IMR-90 (cell line): ENCODE data around the gene RIMBP2. TPM values are rescaled to one million over a fixed set of nuclear protein-coding genes. Genes with fewer than 3 reads are reported as not detected.

Source experiments
- ATAC-seq: fragments of 200-7000 bp; cut with Tn5 transposase; 2 replicates; pipeline ENCODE4 v1.9.1; 2020; ENCODE audit warnings: low read depth, mild to moderate bottlenecking, moderate library complexity
- BruUV-seq: library from RNA; stranded (reverse); fragments of 400-500 nt; replicated peaks from 2 replicates; lab custom pipeline; 2021; lab: Mats Ljungman, UMichigan
- CTCF ChIA-PET: fragments of 300-600 bp; formaldehyde crosslinking; extraction: SDS; loops from one replicate; lab custom pipeline; 2021; ENCODE audit warnings: antibody characterized with exemption; lab: Yijun Ruan, JAX
- POLR2A ChIA-PET: fragments of 300-600 bp; sonication (Branson Sonifier 250); formaldehyde crosslinking; loops from one replicate; lab custom pipeline; 2022; ENCODE audit warnings: antibody characterized with exemption; ENCODE audit not compliant: unreplicated experiment; lab: Charles Lee
- DNase-seq: peaks from one replicate; pipeline ENCODE4 v3.0.0; 2013
- H2AFZ ChIP-seq: replicated peaks from 2 replicates; pipeline ENCODE3; 2013; ENCODE audit warnings: low read length, mild to moderate bottlenecking; ENCODE audit not compliant: poor library complexity
- H2AK5ac ChIP-seq: 2 replicates; pipeline ENCODE4 v1.6.1; 2013; ENCODE audit warnings: low read depth, low read length, inconsistent platforms
- H2AK9ac ChIP-seq: replicated peaks from 2 replicates; pipeline ENCODE3; 2013; ENCODE audit warnings: mild to moderate bottlenecking, low read depth, low read length, moderate library complexity; ENCODE audit not compliant: poor library complexity
- H2BK120ac ChIP-seq: 2 replicates; pipeline ENCODE4 v1.6.1; 2013; ENCODE audit warnings: low read depth, low read length, inconsistent platforms
- H2BK15ac ChIP-seq: 3 replicates; pipeline ENCODE4 v1.6.1; 2013; ENCODE audit warnings: low read depth, low read length, inconsistent platforms
- H2BK20ac ChIP-seq: 2 replicates; pipeline ENCODE4 v1.6.1; 2013; ENCODE audit warnings: low read depth, mild to moderate bottlenecking, inconsistent platforms, low read length, moderate library complexity
- H2BK5ac ChIP-seq: 2 replicates; pipeline ENCODE4 v1.6.1; 2013; ENCODE audit warnings: mild to moderate bottlenecking, low read depth, low read length, inconsistent platforms; ENCODE audit not compliant: poor library complexity, severe bottlenecking
- H3K14ac ChIP-seq: replicated peaks from 2 replicates; pipeline ENCODE4 v1.6.1; 2013; ENCODE audit warnings: low read depth, low read length, inconsistent platforms
- H3K18ac ChIP-seq: 2 replicates; pipeline ENCODE4 v1.6.1; 2013; ENCODE audit warnings: low read depth, low read length, control low read depth
- H3K23ac ChIP-seq: 2 replicates; pipeline ENCODE4 v1.6.1; 2013; ENCODE audit warnings: low read depth, low read length, inconsistent platforms
- H3K27ac ChIP-seq: 2 replicates; pipeline ENCODE4 v1.5.1; 2013; ENCODE audit warnings: mild to moderate bottlenecking, control low read depth, low read length; ENCODE audit not compliant: insufficient read depth
- H3K27me3 ChIP-seq: 2 replicates; pipeline ENCODE4 v1.6.1; 2013; ENCODE audit warnings: low read length; ENCODE audit not compliant: control insufficient read depth, insufficient read depth
- H3K36me3 ChIP-seq: 2 replicates; pipeline ENCODE4 v1.6.1; 2013; ENCODE audit warnings: low read length, mixed read lengths; ENCODE audit not compliant: control insufficient read depth, insufficient read depth
- H3K4ac ChIP-seq: 2 replicates; pipeline ENCODE4 v1.6.1; 2013; ENCODE audit warnings: low read depth, low read length, inconsistent platforms
- H3K4me1 ChIP-seq: 2 replicates; pipeline ENCODE4 v1.6.1; 2013; ENCODE audit warnings: low read length, mixed read lengths; ENCODE audit not compliant: control insufficient read depth, insufficient read depth
- H3K4me2 ChIP-seq: 2 replicates; pipeline ENCODE4 v1.6.1; 2013; ENCODE audit warnings: low read depth, mild to moderate bottlenecking, control low read depth, low read length, moderate library complexity
- H3K4me3 ChIP-seq: 2 replicates; pipeline ENCODE4 v1.5.1; 2013; ENCODE audit warnings: low read depth, mild to moderate bottlenecking, control low read depth, low read length, moderate library complexity; ENCODE audit not compliant: insufficient read depth
- H3K56ac ChIP-seq: 2 replicates; pipeline ENCODE4 v1.6.1; 2013; ENCODE audit warnings: low read length, inconsistent platforms; ENCODE audit not compliant: insufficient read depth; ENCODE audit errors: extremely low read depth
- H3K79me1 ChIP-seq, 2 experiments: 2 replicates each; pipeline ENCODE4 v1.6.1; 2013; ENCODE audit warnings: low read length in 2 of 2, inconsistent platforms in 1 of 2, low read depth in 1 of 2
- H3K9ac ChIP-seq: 2 replicates; pipeline ENCODE4 v1.6.1; 2013; ENCODE audit warnings: low read depth, low read length, control low read depth
- H3K9me1 ChIP-seq: 2 replicates; pipeline ENCODE4 v1.6.1; 2013; ENCODE audit warnings: low read length, inconsistent platforms; ENCODE audit not compliant: insufficient read depth
- H3K9me3 ChIP-seq: 2 replicates; pipeline ENCODE4 v1.6.1; 2013; ENCODE audit warnings: low read length; ENCODE audit not compliant: control insufficient read depth, insufficient read depth
- H4K20me1 ChIP-seq: 2 replicates; pipeline ENCODE4 v1.6.1; 2013; ENCODE audit warnings: low read length, inconsistent platforms; ENCODE audit not compliant: insufficient read depth
- H4K5ac ChIP-seq: 2 replicates; pipeline ENCODE4 v1.6.1; 2013; ENCODE audit warnings: mild to moderate bottlenecking, low read depth, low read length, control low read depth
- H4K8ac ChIP-seq, 2 experiments: 2 replicates each; pipeline ENCODE4 v1.6.1; 2013; ENCODE audit warnings: low read depth in 2 of 2, low read length in 2 of 2, control low read depth in 1 of 2, inconsistent platforms in 1 of 2
- H4K91ac ChIP-seq: 2 replicates; pipeline ENCODE4 v1.6.1; 2013; ENCODE audit warnings: low read depth, low read length, inconsistent platforms; ENCODE audit not compliant: insufficient read depth
- MXI1 ChIP-seq: IDR thresholded peaks from 2 replicates; pipeline ENCODE4 v1.6.1; 2012; ENCODE audit warnings: low read depth, mild to moderate bottlenecking, low read length, moderate library complexity, borderline replicate concordance
- NFE2L2 ChIP-seq: fragments of 150-350 bp; IDR thresholded peaks from 2 replicates; pipeline ENCODE4 v1.6.1; 2016; ENCODE audit warnings: low read depth, mild to moderate bottlenecking, low read length
- WGBS, 2 experiments: methylation state at CpG; one replicate each; pipeline versions ENCODE4 v1.1.5 to v1.1.7; 2013; ENCODE audit warnings: missing lambda C conversion rate in 2 of 2; ENCODE audit not compliant: insufficient read length in 1 of 2; ENCODE audit errors: extremely low coverage in 2 of 2; 5-methylcytosine and 5-hydroxymethylcytosine counted together
- dilution Hi-C: fragments of 300-500 bp; cut with HindIII; formaldehyde crosslinking; loops from one replicate; pipeline ENCODE4 v1.14.3; 2018; ENCODE audit warnings: low sequenced_read_pairs; ENCODE audit not compliant: unreplicated experiment
- in situ Hi-C: fragments of 300-500 bp; cut with MboI; formaldehyde crosslinking; loops from 3 replicates; pipeline ENCODE4 v1.14.3; 2019; ENCODE audit warnings: low sequenced_read_pairs, inconsistent platforms, mixed read lengths
- intact Hi-C: fragments of 100-400 bp; cut with micrococcal nuclease; formaldehyde crosslinking; loops from 2 replicates; pipeline ENCODE4 v1.10.0; 2022
- polyA plus RNA-seq, 3 experiments: library from polyadenylated mRNA; depleted of rRNA; stranded (reverse); fragments of >200 nt; gene quantifications; 2 replicates each; pipeline ENCODE4 v1.2.3, GENCODE V29; 2012; ENCODE audit warnings: low replicate concordance in 1 of 3
- total RNA-seq: library from RNA; depleted of rRNA; stranded (reverse); fragments of >200 nt; gene quantifications from 2 replicates; pipeline ENCODE4 v1.2.3, GENCODE V29; 2012
- TF ChIP-seq, protein P1 (sequence below): fragments of 150-350 bp; IDR thresholded peaks from 2 replicates; pipeline ENCODE4 v1.6.1; 2017; ENCODE audit warnings: mild to moderate bottlenecking, antibody characterized with exemption, low read length, low read depth

RIMBP2 gene
- total and polyA plus RNA-seq, 2 of the 4 experiments (the other 2 are of a cell fraction) = not detected

DNA sequence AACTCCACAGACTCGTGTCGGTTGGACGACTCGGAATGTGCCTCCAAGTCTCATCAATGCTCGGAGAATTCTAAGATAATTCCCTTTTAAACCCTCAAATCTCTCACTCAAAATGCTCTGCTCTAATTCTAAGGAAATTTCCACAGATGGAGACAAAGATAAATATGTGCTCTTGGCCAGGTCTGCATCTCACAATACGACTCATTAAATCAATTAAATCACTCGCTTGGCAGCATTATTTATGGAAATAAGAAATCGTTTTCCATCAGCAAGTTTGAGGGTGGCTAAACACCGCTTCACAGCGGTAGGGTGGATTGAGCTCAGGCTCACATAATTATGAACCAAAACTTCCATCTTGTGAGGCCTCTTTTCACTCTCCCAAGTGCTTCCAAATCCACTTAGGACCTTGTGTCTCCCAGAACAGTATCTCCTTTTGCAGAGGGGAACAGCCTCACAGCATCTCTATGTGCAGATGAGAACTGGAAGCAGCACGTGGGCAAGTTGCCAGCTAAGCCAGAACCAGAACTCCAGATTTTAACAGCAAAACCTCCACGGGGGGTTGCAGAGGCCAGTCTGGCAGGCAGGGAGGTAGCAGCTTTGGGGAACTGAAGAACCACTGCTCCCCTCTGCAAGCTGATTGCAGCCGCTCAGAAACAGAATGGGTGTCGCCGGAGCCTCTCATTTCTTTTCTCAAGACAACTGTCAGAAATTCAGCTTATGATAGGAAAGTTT lies 43.8 kb downstream of the RIMBP2 start:
- H3K9ac ChIP-seq = no peak overlapping the region
- H3K4me3 ChIP-seq = no peak overlapping the region
- H2BK5ac ChIP-seq = no peak overlapping the region
- no peak overlapping the region for H2BK20ac ChIP-seq
- no CpG with 5 or more reads among the region's 15 CpGs for WGBS, 2 experiments
- H3K9me1 ChIP-seq = no peaks in the 10 kb centered on the region
- no peak overlapping the region for H4K91ac ChIP-seq
- H3K36me3 ChIP-seq = no peaks in the 10 kb centered on the region
- H3K27ac ChIP-seq = no peak overlapping the region
- POLR2A ChIA-PET = no interaction called here
- H4K20me1 ChIP-seq = no peaks in the 10 kb centered on the region
- no peak overlapping the region for H2AK5ac ChIP-seq
- BruUV-seq = no TSS peak
- no peak overlapping the region for H2AK9ac ChIP-seq
- H2AFZ ChIP-seq = no peak overlapping the region
- H3K27me3 ChIP-seq = no peaks in the 10 kb centered on the region
- H4K8ac ChIP-seq = no peak overlapping the region
- no peak overlapping the region for H3K56ac ChIP-seq
- dilution Hi-C loops = no loop called here
- H2BK15ac ChIP-seq = no peak overlapping the region
- DNase-seq (no peak), ATAC-seq (no peak)
- no peak overlapping the region for H3K4ac ChIP-seq
- in situ Hi-C loops = no loop called here
- H3K23ac ChIP-seq = no peak overlapping the region
- H4K5ac ChIP-seq = no peak overlapping the region
- H3K14ac ChIP-seq = no peak overlapping the region
- CTCF ChIA-PET = no interaction called here
- no peak overlapping the region for H3K4me2 ChIP-seq
- intact Hi-C loops = no loop called here
- TF ChIP-seq, protein P1, sequence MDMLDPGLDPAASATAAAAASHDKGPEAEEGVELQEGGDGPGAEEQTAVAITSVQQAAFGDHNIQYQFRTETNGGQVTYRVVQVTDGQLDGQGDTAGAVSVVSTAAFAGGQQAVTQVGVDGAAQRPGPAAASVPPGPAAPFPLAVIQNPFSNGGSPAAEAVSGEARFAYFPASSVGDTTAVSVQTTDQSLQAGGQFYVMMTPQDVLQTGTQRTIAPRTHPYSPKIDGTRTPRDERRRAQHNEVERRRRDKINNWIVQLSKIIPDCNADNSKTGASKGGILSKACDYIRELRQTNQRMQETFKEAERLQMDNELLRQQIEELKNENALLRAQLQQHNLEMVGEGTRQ = no peak
- no peak for TF ChIP-seq MXI1
- no peak for TF ChIP-seq NFE2L2
- peaks cover 49% of the 10 kb centered on the region for H3K9me3 ChIP-seq
- no peak overlapping the region for H2BK120ac ChIP-seq
- H3K18ac ChIP-seq = no peak overlapping the region
- no peaks in the 10 kb centered on the region for H3K4me1 ChIP-seq
- H3K79me1 ChIP-seq = no peaks in the 10 kb centered on the region
